WERI-Rb-1 (cell line): ENCODE measurements around the gene ZNF319.

Experiments
- DNase-seq: peaks from one replicate; pipeline ENCODE4 v3.0.0-alpha.2; 2020
- H3K27ac ChIP-seq: fragments of 250-450 bp; sonication (Bioruptor Pico); 2 replicates; pipeline ENCODE4 v1.5.1; 2020; ENCODE audit warnings: mild to moderate bottlenecking, moderate library complexity
- H3K27me3 ChIP-seq: fragments of 250-450 bp; sonication (Bioruptor Pico); 2 replicates; pipeline ENCODE4 v1.5.1; 2021; ENCODE audit warnings: mild to moderate bottlenecking, low read depth, moderate library complexity; ENCODE audit not compliant: insufficient read depth, severe bottlenecking
- H3K36me3 ChIP-seq: fragments of 250-450 bp; sonication (Bioruptor Pico); 2 replicates; pipeline ENCODE4 v1.5.1; 2020; ENCODE audit warnings: mild to moderate bottlenecking, moderate library complexity
- H3K4me3 ChIP-seq: 2 replicates; pipeline ENCODE4 v1.5.1; 2011; ENCODE audit warnings: low read depth, mild to moderate bottlenecking, control low read depth, low read length
- H3K9me3 ChIP-seq: fragments of 250-450 bp; sonication (Bioruptor Pico); 2 replicates; pipeline ENCODE4 v1.5.1; 2021; ENCODE audit warnings: mild to moderate bottlenecking, moderate library complexity; ENCODE audit not compliant: severe bottlenecking
- CTCF ChIP-seq: IDR thresholded peaks from 2 replicates; pipeline ENCODE4 v1.5.1; 2011; ENCODE audit warnings: low read depth, mild to moderate bottlenecking, control low read depth, inconsistent platforms, low read length

Gene ZNF319

DNA sequence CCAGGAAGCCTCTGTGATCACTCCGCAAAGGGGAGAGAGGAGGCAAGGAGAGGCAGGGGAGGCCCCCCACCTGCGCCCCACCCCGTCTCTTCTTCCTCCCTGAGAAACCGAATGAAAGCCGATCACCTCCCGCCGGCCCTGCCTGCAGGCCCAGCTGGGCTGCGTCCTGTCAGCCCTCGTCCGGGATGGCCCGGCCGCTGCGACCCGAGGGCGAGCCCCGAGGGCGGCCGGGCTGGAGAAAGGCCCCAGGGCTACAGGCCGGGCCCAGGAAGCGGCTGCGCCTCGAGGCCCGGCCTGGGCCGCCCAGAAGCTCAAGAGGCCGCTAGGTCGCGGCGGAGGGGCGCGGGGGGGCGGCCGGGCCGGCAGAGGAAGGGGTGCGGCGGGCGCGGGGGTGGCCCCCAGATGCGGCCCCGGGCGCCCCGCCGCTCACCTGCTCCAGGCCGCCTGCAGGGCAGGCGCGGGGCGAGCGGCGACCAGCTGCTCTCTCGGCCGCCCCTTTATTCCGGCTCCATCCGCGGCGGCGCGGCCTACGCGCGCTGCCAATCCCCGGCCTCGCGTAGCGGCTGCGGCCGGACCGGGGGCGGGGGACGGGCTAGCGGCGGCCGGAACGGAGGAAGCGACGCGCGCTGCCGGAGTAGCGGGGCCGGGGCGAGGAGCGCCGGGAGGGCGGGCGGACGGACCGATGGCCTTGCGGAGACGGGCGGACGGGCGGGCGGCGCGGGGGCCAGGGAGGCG is at the start of gene ZNF319:
Gene ZNF319, minus strand, starts transcription at position 702 of the 735 bp plus-strand sequence. CDS start 2,407 bp downstream, outside the sequence.
- peak within 1 kb of the TSS; percentile 75 for H3K27ac ChIP-seq
- H3K27me3 ChIP-seq: no peaks in the 10 kb centered on the region
- TF ChIP-seq CTCF: no peak
- H3K4me3 ChIP-seq: peak within 1 kb of the TSS; percentile 73
- no peaks in the 10 kb centered on the region for H3K9me3 ChIP-seq
- H3K36me3 ChIP-seq: peaks cover 16% of the 10 kb centered on the region
- no peak for DNase-seq

GRCh38 chr16:58049232-58050185 is 49.0 kb upstream of the ZNF319 start:
- no peak overlapping the region for H3K4me3 ChIP-seq
- no peak for TF ChIP-seq CTCF

GRCh38 chr16:58048494-58049231 is 48.2 kb upstream of the ZNF319 start:
- no peak for DNase-seq
- H3K27me3 ChIP-seq: no peaks in the 10 kb centered on the region
- H3K9me3 ChIP-seq: no peaks in the 10 kb centered on the region
- TF ChIP-seq CTCF: no peak
- no peak overlapping the region for H3K27ac ChIP-seq
- H3K36me3 ChIP-seq: no peaks in the 10 kb centered on the region
- no peak overlapping the region for H3K4me3 ChIP-seq

More at GRCh38 chr16:58049232-58050185, 49.0 kb upstream of the ZNF319 start:
- H3K36me3 ChIP-seq: no peaks in the 10 kb centered on the region
- H3K27ac ChIP-seq: no peak overlapping the region
- DNase-seq: no peak
- H3K27me3 ChIP-seq: no peaks in the 10 kb centered on the region
- no peaks in the 10 kb centered on the region for H3K9me3 ChIP-seq

GRCh38 chr16:58047557-58048348 is 47.3 kb upstream of the ZNF319 start:
- Histone ChIP-seq H3K27ac (no peak overlapping the region), H3K4me3 (no peak overlapping the region), H3K27me3 (no peaks in the 10 kb centered on the region), H3K9me3 (no peaks in the 10 kb centered on the region), H3K36me3 (no peaks in the 10 kb centered on the region; the same call in 1 of the 2 replicates)
- no peak for DNase-seq
- TF ChIP-seq CTCF: no peak

DNA sequence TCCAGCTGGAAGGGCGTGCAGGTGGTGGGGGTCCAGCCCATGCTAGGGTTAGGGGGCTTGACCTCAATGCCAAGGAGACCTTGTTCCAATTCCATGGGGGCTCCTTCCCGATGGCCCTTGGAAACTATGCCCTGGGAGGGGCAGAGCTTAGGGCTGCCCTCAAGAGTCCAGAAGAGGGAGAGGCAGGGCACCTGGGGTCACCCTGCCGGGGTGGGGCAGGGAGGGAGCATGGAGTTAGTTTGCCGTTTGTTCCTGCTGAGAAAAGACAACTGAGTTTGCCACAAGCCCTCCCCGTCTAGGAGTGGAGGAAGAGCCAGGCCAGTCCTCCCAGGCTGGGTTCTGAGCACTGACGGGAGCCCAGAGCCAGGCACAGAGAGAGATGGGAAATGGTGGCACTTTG is 46.5 kb upstream of the ZNF319 start:
- no peaks in the 10 kb centered on the region for H3K9me3 ChIP-seq
- no peak for TF ChIP-seq CTCF
- DNase-seq: no peak

More for the DNA sequence above, 46.5 kb upstream of the ZNF319 start:
- H3K27ac ChIP-seq: no peak overlapping the region
- H3K36me3 ChIP-seq: no peaks in the 10 kb centered on the region; the same call in 1 of the 2 replicates
- no peak overlapping the region for H3K4me3 ChIP-seq
- no peaks in the 10 kb centered on the region for H3K27me3 ChIP-seq
